OCI-LY3 (cell line): ENCODE data around the gene PRKCE.

Source experiments
- H2AFZ ChIP-seq: fragments of 200-600, 300-600 bp; shearing (Covaris generic); 2 replicates; pipeline ENCODE4 v1.6.0; 2014; ENCODE audit warnings: antibody characterized with exemption, low read depth, low read length
- H3K27ac ChIP-seq: fragments of 200-600, 300-600 bp; sonication (generic); 2 replicates; pipeline ENCODE4 v1.5.1; 2014; ENCODE audit warnings: mild to moderate bottlenecking, low read length, moderate library complexity, mixed read lengths
- H3K27me3 ChIP-seq: fragments of 200-600, 300-600 bp; sonication (generic); 2 replicates; pipeline ENCODE4 v1.6.1; 2014; ENCODE audit warnings: low read depth, low read length, mixed read lengths
- H3K36me3 ChIP-seq: fragments of 200-600, 300-600 bp; sonication (generic); replicated peaks from 2 replicates; pipeline ENCODE3; 2014; ENCODE audit warnings: low read depth, low read length, mixed read lengths
- H3K4me1 ChIP-seq: fragments of 300-600, 200-600 bp; sonication (generic); 2 replicates; pipeline ENCODE4 v1.6.1; 2014; ENCODE audit warnings: low read length, mixed read lengths
- H3K4me2 ChIP-seq: fragments of 200-600, 300-600 bp; sonication (generic); 2 replicates; pipeline ENCODE4 v1.6.1; 2014; ENCODE audit warnings: low read length, mixed read lengths
- H3K4me3 ChIP-seq: fragments of 300-600, 200-600 bp; sonication (generic); 2 replicates; pipeline ENCODE4 v1.5.1; 2014; ENCODE audit warnings: antibody characterized with exemption, mild to moderate bottlenecking, low read length, moderate library complexity
- H3K79me2 ChIP-seq: fragments of 300-600, 200-600 bp; shearing (Covaris generic); 2 replicates; pipeline ENCODE4 v1.6.1; 2014; ENCODE audit warnings: mild to moderate bottlenecking, low read length, mixed read lengths
- H3K9ac ChIP-seq: fragments of 300-600, 200-600 bp; shearing (Covaris generic); 2 replicates; pipeline ENCODE4 v1.6.0; 2014; ENCODE audit warnings: mild to moderate bottlenecking, low read length, moderate library complexity
- H3K9me3 ChIP-seq: fragments of 200-600, 300-600 bp; shearing (Covaris generic); 2 replicates; pipeline ENCODE4 v1.6.1; 2014; ENCODE audit warnings: low read length, mixed read lengths; ENCODE audit not compliant: insufficient read depth
- H4K20me1 ChIP-seq: fragments of 200-600, 300-600 bp; sonication (generic); 2 replicates; pipeline ENCODE4 v1.6.1; 2016; ENCODE audit warnings: low read length, mixed read lengths; ENCODE audit not compliant: insufficient read depth
- EZH2phosphoT487 ChIP-seq: fragments of 200-600 bp; shearing (Covaris generic); IDR thresholded peaks from 2 replicates; pipeline ENCODE4 v1.6.1; 2018; ENCODE audit warnings: antibody characterized with exemption, mixed run types, low read depth
- TF ChIP-seq, protein P1 (sequence below): fragments of 200-600, 300-600 bp; sonication (generic); IDR thresholded peaks from 2 replicates; pipeline ENCODE4 v1.5.1; 2014; ENCODE audit warnings: antibody characterized with exemption, low read length, low read depth

The PRKCE gene

GRCh38 chr2:45647356-45647755 is 4.1 kb upstream of the PRKCE start:
- no peaks in the 10 kb centered on the region for H3K79me2 ChIP-seq
- H3K9me3 ChIP-seq: no peaks in the 10 kb centered on the region
- no peak overlapping the region for H3K4me2 ChIP-seq
- no peaks in the 10 kb centered on the region for H3K36me3 ChIP-seq
- TF ChIP-seq, protein P1, sequence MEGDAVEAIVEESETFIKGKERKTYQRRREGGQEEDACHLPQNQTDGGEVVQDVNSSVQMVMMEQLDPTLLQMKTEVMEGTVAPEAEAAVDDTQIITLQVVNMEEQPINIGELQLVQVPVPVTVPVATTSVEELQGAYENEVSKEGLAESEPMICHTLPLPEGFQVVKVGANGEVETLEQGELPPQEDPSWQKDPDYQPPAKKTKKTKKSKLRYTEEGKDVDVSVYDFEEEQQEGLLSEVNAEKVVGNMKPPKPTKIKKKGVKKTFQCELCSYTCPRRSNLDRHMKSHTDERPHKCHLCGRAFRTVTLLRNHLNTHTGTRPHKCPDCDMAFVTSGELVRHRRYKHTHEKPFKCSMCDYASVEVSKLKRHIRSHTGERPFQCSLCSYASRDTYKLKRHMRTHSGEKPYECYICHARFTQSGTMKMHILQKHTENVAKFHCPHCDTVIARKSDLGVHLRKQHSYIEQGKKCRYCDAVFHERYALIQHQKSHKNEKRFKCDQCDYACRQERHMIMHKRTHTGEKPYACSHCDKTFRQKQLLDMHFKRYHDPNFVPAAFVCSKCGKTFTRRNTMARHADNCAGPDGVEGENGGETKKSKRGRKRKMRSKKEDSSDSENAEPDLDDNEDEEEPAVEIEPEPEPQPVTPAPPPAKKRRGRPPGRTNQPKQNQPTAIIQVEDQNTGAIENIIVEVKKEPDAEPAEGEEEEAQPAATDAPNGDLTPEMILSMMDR: no peak
- peaks cover 42% of the 10 kb centered on the region for H3K27me3 ChIP-seq
- H3K27ac ChIP-seq: no peak overlapping the region
- peaks cover 15% of the 10 kb centered on the region for H3K4me1 ChIP-seq
- no peak overlapping the region for H2AFZ ChIP-seq
- no peaks in the 10 kb centered on the region for H4K20me1 ChIP-seq
- H3K9ac ChIP-seq: no peak overlapping the region
- no peak overlapping the region for H3K4me3 ChIP-seq

GRCh38 chr2:45647986-45648520 is 3.4 kb upstream of the PRKCE start:
- TF ChIP-seq EZH2phosphoT487: no peak
- TF ChIP-seq, protein P1: no peak
- no peaks in the 10 kb centered on the region for H3K9me3 ChIP-seq
- no peak overlapping the region for H2AFZ ChIP-seq
- no peaks in the 10 kb centered on the region for H3K79me2 ChIP-seq
- no peak overlapping the region for H3K4me2 ChIP-seq
- H3K27ac ChIP-seq: no peak overlapping the region
- H3K27me3 ChIP-seq: peaks cover 42% of the 10 kb centered on the region
- H3K4me3 ChIP-seq: no peak overlapping the region
- H4K20me1 ChIP-seq: no peaks in the 10 kb centered on the region
- H3K4me1 ChIP-seq: peaks cover 13% of the 10 kb centered on the region
- no peak overlapping the region for H3K9ac ChIP-seq
- no peaks in the 10 kb centered on the region for H3K36me3 ChIP-seq

DNA sequence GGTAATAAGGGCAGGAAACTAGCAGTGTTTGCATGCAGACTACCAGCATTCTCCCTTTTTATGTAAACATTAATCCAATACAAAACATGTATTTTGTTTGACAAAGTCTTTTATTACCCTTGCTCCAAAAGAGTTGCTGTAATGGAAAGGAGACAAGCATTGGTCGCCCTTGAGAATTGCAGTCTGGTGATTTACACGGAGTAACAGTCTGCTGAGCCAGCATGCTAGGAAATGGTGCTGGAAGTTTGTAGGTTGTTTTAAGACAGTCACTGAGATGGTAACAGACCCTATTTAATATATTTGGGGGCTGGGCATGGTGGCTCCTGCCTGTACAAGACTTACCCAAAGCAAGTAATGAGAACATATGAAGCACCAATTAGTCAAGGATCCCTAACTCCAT is 2.8 kb upstream of the PRKCE start:
- Histone ChIP-seq H3K27me3 (peaks cover 38% of the 10 kb centered on the region), H3K9ac (no peak overlapping the region), H3K4me2 (no peak overlapping the region)

GRCh38 chr2:45649462-45649857 is 2.0 kb upstream of the PRKCE start:
- Histone ChIP-seq H3K27me3 (peaks cover 41% of the 10 kb centered on the region), H3K36me3 (no peaks in the 10 kb centered on the region), H3K9ac (peak overlapping the region; percentile 76), H3K4me3 (peak overlapping the region; percentile 92), H3K4me2 (peak overlapping the region; percentile 72), H4K20me1 (no peaks in the 10 kb centered on the region), H2AFZ (peak overlapping the region; percentile 64; the same call in 1 of the 2 replicates), H3K27ac (no peak overlapping the region), H3K79me2 (no peaks in the 10 kb centered on the region), H3K9me3 (no peaks in the 10 kb centered on the region), H3K4me1 (peaks cover 16% of the 10 kb centered on the region; the same call in 1 of the 2 replicates)
- TF ChIP-seq, protein P1: peak; percentile 28; the same call in 1 of the 2 replicates
- TF ChIP-seq EZH2phosphoT487: no peak

More for the DNA sequence above, 2.8 kb upstream of the PRKCE start:
- no peak overlapping the region for H3K4me3 ChIP-seq
- TF ChIP-seq, protein P1: no peak
- no peak for TF ChIP-seq EZH2phosphoT487
- H4K20me1 ChIP-seq: no peaks in the 10 kb centered on the region
- H3K36me3 ChIP-seq: no peaks in the 10 kb centered on the region
- H2AFZ ChIP-seq: no peak overlapping the region
- no peak overlapping the region for H3K27ac ChIP-seq
- H3K9me3 ChIP-seq: no peaks in the 10 kb centered on the region
- no peaks in the 10 kb centered on the region for H3K79me2 ChIP-seq
- H3K4me1 ChIP-seq: peaks cover 14% of the 10 kb centered on the region; the same call in 1 of the 2 replicates
